Heart left ventricle (tissue), 13 donors: Measurements from ENCODE around the gene SLC9A5.

Experiments used
- CTCF ChIP-seq, 12 donors: fragments of 200-600 bp; sonication (generic) in 4 of 12; IDR thresholded peaks; one replicate each; pipeline versions ENCODE4 v1.5.0 to v1.8.0; 2018 to 2022; ENCODE audit warnings: antibody characterized with exemption in 12 of 12, mild to moderate bottlenecking in 5 of 12
- POLR2A ChIP-seq, 2 donors: fragments of 450-650 bp; IDR thresholded peaks; one replicate each; pipeline ENCODE4 v1.6.1; 2017; ENCODE audit warnings: antibody characterized with exemption in 2 of 2, mild to moderate bottlenecking in 2 of 2, moderate library complexity in 2 of 2
- donor health status: ischemic (EF 13 %, LVEDD 7.1; RV severe dilation, severe dysfunction).
- donor health status: DM: no; HTN: yes; CAD: no.
- donor health status: DM: no; HTN: no; CAD: no.
- donor health status: ischemic (EF 25% LVEDD 6.9; RV normal size, moderate dysfunction).
- donor health status: ischemic (EF 25% LVEDD 5.7; RV mildly dilated, moderate dysfunction).
- donor health status: ischemic (EF 35%, LVEDD 5.7; RV mildly dilated, moderate dysfunction).
- donor health status: nonischemic (EF 11% LVEDD 7.7; RV severe dilation, severe dysfunction).
- donor health status: DM: yes; HTN: yes; CAD: no.
- donor health status: PGD.
- donor health status: ischemic (EF 29% LVEDD 5.4; RV normal size, mild dysfunction).
- donor health status: nonischemic (EF 23%, LVEDD 6.1; RV moderate dilation, normal function).

- TF ChIP-seq POLR2A (IDR thresholded peaks at IDR 0.05) (no peak), CTCF (IDR thresholded peaks at IDR 0.05) (no peak)
These were observed 35.4 kb upstream of the SLC9A5 start for GRCh38 chr16:67213197-67214019.
